ENCODE results near the gene TMEM200C.
"Not testable (repeated sequence)": the region's sequence is repeated elsewhere in the genome, so short reads cannot be mapped to it uniquely, and the experiment has no call there.

TMEM200C gene

GRCh38 chr18:5892823-5893431, 2.4 kb downstream of the TMEM200C start:
- DNase-seq (ENCODE audit: low spot score), result no peak

GRCh38 chr18:5891854-5892215, 3.5 kb downstream of the TMEM200C start:
- DNase-seq (ENCODE audit: low spot score), result no peak

GRCh38 chr18:5891184-5891853, 4.0 kb downstream of the TMEM200C start:
- DNase-seq (ENCODE audit: low spot score), result no peak

GRCh38 chr18:5890331-5891183, 4.8 kb downstream of the TMEM200C start:
- DNase-seq (ENCODE audit: low spot score), result peak; percentile 45

GRCh38 chr18:5885361-5885760, 10.0 kb downstream of the TMEM200C start:
- DNase-seq (ENCODE audit: low spot score), result no peak

GRCh38 chr18:5884375-5884774, 10.9 kb downstream of the TMEM200C start:
- no peak for DNase-seq (ENCODE audit: low spot score)

GRCh38 chr18:5879479-5879882, 15.8 kb downstream of the TMEM200C start:
- DNase-seq (ENCODE audit: low spot score), result peak; percentile 46

GRCh38 chr18:5876891-5877290, 18.4 kb downstream of the TMEM200C start:
- no peak for DNase-seq (ENCODE audit: low spot score)

GRCh38 chr18:5874336-5874735, 21.0 kb downstream of the TMEM200C start:
- no peak for DNase-seq (ENCODE audit: low spot score)

GRCh38 chr18:5872886-5873285, 22.4 kb downstream of the TMEM200C start:
- no peak for DNase-seq (ENCODE audit: low spot score)

GRCh38 chr18:5871426-5871825, 23.9 kb downstream of the TMEM200C start:
- DNase-seq (ENCODE audit: low spot score), result no peak

- peak; percentile 80 for DNase-seq (ENCODE audit: low spot score)
Measured at GRCh38 chr18:5868218-5868854, 27.0 kb downstream of the TMEM200C start.

- no peak for DNase-seq (ENCODE audit: low spot score)
Measured at GRCh38 chr18:5865521-5865920, 29.8 kb downstream of the TMEM200C start.

GRCh38 chr18:5862127-5862526, 33.2 kb downstream of the TMEM200C start:
- not testable (repeated sequence) for DNase-seq (ENCODE audit: low spot score)

- DNase-seq (ENCODE audit: low spot score), result no peak
Measured at GRCh38 chr18:5857180-5857579, 38.1 kb downstream of the TMEM200C start.

GRCh38 chr18:5853253-5853652, 42.1 kb downstream of the TMEM200C start:
- DNase-seq (ENCODE audit: low spot score), result no peak

- no peak for DNase-seq (ENCODE audit: low spot score)
Measured at GRCh38 chr18:5851998-5852397, 43.3 kb downstream of the TMEM200C start.

- DNase-seq (ENCODE audit: low spot score), result no peak
Measured at GRCh38 chr18:5842653-5843052, 52.7 kb downstream of the TMEM200C start.

- no peak for DNase-seq (ENCODE audit: low spot score)
Measured at GRCh38 chr18:5841518-5841917, 53.8 kb downstream of the TMEM200C start.

- DNase-seq (ENCODE audit: low spot score), result no peak
Measured at GRCh38 chr18:5840547-5840946, 54.8 kb downstream of the TMEM200C start.

- no peak for DNase-seq (ENCODE audit: low spot score)
Measured at GRCh38 chr18:5840025-5840424, 55.3 kb downstream of the TMEM200C start.

GRCh38 chr18:5839102-5839501, 56.2 kb downstream of the TMEM200C start:
- DNase-seq (ENCODE audit: low spot score), result no peak

All from AG20443 (cell line).